ENCODE results near the gene AGBL1. TPM values are rescaled to one million over a fixed set of nuclear protein-coding genes. Genes with fewer than 3 reads are reported as not detected.

Gene AGBL1
- total RNA-seq, 2 donors from 2014 or later = not detected

DNA sequence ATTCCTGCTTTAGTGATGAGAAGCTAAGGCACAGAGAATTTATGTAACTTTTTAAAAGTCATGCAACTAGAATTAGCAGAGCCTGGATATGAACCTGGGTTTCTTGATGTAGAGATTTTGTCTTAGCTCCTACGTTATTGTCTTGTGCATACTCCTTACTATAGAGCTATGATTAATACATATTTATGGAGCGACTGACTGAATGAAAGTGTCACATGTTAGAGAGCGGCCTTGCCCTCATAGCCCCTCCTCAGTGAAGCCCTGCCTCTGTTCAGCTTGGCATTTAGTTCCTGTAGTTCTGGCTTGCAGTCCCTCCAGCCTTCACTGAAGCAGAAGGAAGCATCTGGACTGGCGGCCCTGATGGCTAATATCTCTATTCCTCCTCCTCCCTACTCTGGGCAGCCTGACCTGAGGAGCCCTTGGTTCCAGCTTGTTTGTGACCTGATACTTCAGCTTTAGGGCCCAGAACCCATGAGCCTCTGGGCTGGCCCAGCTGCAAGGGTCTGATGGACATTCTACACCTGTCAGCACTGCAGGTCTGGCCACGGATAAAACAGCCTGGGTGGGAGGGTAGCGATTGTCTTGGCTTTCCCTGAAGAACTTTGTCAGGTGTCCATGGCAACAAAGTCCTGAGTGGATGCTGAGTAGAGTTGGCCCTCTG, 13.4 kb upstream of the AGBL1 start:
- Histone ChIP-seq H3K27me3 (no peaks in the 10 kb centered on the region), H3K4me3 (no peak overlapping the region), H3K4me1 (no peaks in the 10 kb centered on the region), H3K27ac (no peak overlapping the region), H3K36me3 (no peaks in the 10 kb centered on the region), H3K9me3 (peaks cover 0 to 10% of the 10 kb centered on the region in 2 donors)
- TF ChIP-seq, protein P1, sequence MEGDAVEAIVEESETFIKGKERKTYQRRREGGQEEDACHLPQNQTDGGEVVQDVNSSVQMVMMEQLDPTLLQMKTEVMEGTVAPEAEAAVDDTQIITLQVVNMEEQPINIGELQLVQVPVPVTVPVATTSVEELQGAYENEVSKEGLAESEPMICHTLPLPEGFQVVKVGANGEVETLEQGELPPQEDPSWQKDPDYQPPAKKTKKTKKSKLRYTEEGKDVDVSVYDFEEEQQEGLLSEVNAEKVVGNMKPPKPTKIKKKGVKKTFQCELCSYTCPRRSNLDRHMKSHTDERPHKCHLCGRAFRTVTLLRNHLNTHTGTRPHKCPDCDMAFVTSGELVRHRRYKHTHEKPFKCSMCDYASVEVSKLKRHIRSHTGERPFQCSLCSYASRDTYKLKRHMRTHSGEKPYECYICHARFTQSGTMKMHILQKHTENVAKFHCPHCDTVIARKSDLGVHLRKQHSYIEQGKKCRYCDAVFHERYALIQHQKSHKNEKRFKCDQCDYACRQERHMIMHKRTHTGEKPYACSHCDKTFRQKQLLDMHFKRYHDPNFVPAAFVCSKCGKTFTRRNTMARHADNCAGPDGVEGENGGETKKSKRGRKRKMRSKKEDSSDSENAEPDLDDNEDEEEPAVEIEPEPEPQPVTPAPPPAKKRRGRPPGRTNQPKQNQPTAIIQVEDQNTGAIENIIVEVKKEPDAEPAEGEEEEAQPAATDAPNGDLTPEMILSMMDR (IDR thresholded peaks at IDR 0.05) = no peak
- DNase-seq (ENCODE audit: low spot score) = no peak

DNA sequence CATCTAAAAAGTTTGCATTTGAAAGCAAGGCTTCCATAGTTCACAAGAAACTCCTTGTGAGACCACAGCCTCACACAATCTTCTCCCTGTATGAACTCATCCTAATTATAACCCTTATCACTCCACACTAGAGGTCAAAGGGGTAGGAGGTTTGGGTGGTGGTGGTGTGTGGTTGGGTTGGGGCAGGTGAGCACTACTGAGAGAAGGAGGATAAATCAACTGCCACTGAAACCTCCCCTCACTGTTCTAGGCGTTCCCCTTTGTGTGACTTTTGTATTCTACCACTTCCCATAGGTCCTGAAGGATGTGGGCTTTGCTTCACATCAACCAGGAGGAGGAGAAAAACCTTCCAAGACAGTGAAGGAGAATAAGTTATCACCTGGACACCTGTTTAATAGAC, 6.4 kb upstream of the AGBL1 start:
- Histone ChIP-seq H3K4me1 (no peaks in the 10 kb centered on the region), H3K27ac (no peak overlapping the region), H3K9me3 (no peaks in the 10 kb centered on the region), H3K36me3 (no peaks in the 10 kb centered on the region), H3K27me3 (no peaks in the 10 kb centered on the region), H3K4me3 (no peak overlapping the region)
- TF ChIP-seq, protein P1 (IDR thresholded peaks at IDR 0.05) = no peak
- DNase-seq (ENCODE audit: low spot score) = no peak

DNA sequence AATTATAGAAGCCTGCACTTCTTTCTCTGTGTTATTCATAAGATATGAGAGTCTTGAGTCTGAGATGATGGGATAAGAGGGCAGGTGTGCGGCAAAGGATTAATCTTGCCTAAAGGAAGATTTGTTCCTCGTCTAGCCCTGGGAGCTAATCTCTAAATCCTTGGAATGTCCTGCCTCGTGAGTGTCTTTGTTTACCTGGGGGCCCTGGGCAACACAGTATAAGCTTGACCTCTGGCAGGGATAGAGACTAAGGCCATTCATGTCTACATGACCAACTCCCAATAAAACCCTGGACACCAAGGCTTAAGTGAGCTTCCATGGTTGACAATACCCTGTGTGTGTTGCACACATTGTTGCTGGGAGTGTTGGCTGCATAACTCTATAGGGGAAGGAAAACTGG, 3.2 kb upstream of the AGBL1 start:
- DNase-seq (ENCODE audit: low spot score) = no peak
- Histone ChIP-seq H3K27me3 (no peaks in the 10 kb centered on the region), H3K27ac (no peak overlapping the region), H3K4me3 (no peak overlapping the region), H3K9me3 (no peaks in the 10 kb centered on the region), H3K4me1 (no peaks in the 10 kb centered on the region), H3K36me3 (no peaks in the 10 kb centered on the region)
- TF ChIP-seq, protein P1 (IDR thresholded peaks at IDR 0.05) = no peak

DNA sequence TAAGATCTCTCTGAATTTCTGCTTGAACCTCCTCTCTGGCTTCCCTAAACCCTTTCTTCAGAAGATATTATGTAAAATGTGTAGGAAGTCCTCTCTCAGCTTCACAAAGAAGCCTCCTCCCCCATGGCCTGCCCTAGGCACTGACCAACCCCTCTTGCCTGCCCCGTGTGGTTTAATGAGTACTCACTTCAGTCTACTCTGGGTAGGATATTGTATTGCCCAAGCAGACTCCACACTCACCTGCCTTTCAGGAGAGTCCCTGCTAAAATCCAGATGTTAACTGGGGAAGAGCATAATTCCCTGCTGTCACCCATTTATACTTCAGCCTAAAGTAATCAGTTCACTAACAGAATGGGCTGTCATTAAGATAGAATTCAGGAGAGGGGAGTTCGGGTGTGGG, 2.6 kb upstream of the AGBL1 start:
- DNase-seq (ENCODE audit: low spot score) = no peak
- H3K4me3 ChIP-seq = no peak overlapping the region
- H3K9me3 ChIP-seq = no peaks in the 10 kb centered on the region
- H3K4me1 ChIP-seq = no peaks in the 10 kb centered on the region
- no peak overlapping the region for H3K27ac ChIP-seq
- no peaks in the 10 kb centered on the region for H3K27me3 ChIP-seq
- H3K36me3 ChIP-seq = no peaks in the 10 kb centered on the region
- TF ChIP-seq, protein P1 (IDR thresholded peaks at IDR 0.05) = no peak

DNA sequence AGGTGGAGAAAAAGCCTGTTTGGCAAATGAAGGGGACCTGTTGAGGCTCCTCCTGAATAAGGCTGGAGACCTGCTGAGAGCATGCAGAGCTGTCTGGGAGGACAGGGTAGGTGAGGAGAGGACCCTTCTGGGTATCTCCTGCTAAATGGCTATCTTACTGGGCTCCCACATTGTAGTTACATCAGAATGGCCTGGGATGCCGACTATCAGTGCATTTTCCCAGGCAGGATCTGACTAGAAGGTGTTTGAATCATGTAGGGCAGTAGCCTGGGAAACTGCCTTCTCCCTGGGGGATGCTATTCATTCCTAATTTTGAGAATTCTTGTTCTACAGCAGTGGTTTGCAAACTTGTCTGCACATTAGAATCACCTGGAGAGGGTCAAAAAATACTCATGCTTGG, 631 bp downstream of the AGBL1 start:
- TF ChIP-seq, protein P1 (IDR thresholded peaks at IDR 0.05) = no peak
- H3K27ac ChIP-seq = no peak overlapping the region
- DNase-seq (ENCODE audit: low spot score) = no peak
- no peaks in the 10 kb centered on the region for H3K27me3 ChIP-seq
- no peaks in the 10 kb centered on the region for H3K9me3 ChIP-seq
- no peaks in the 10 kb centered on the region for H3K4me1 ChIP-seq
- H3K36me3 ChIP-seq = no peaks in the 10 kb centered on the region
- no peak overlapping the region for H3K4me3 ChIP-seq

All from right atrium auricular region (tissue), 2 donors.